Ascending aorta (tissue), 2 donors: ENCODE data around the gene SLC49A3. TPM values are rescaled to one million over a fixed set of nuclear protein-coding genes. Genes with fewer than 3 reads are reported as not detected.
"Not testable (repeated sequence)": the region's sequence is repeated elsewhere in the genome, so short reads cannot be mapped to it uniquely, and the experiment has no call there.

Source experiments
- DNase-seq, 2 donors: peaks; one replicate each; pipeline ENCODE4 v3.0.0-alpha.2; 2019; ENCODE audit warnings: low spot score in 2 of 2
- H3K27ac ChIP-seq, 2 donors: fragments of 200-600 bp; sonication (generic); one replicate each; pipeline ENCODE4 v1.5.1; 2016 to 2017; ENCODE audit warnings: mild to moderate bottlenecking in 1 of 2
- H3K27me3 ChIP-seq: fragments of 200-600 bp; sonication (generic); one replicate; pipeline ENCODE4 v1.5.1; 2017
- H3K36me3 ChIP-seq, 2 donors: fragments of 200-600 bp; sonication (generic); one replicate each; pipeline ENCODE4 v1.5.1; 2016
- H3K4me1 ChIP-seq, 2 donors: fragments of 200-600 bp; sonication (generic); one replicate each; pipeline ENCODE4 v1.5.1; 2016 to 2017; ENCODE audit warnings: mild to moderate bottlenecking in 1 of 2
- H3K4me3 ChIP-seq, 2 donors: fragments of 200-600 bp; sonication (generic); one replicate each; pipeline ENCODE4 v1.5.1; 2016 to 2017; ENCODE audit warnings: mild to moderate bottlenecking in 1 of 2
- H3K9me3 ChIP-seq, 2 donors: fragments of 200-600 bp; sonication (generic); one replicate each; pipeline ENCODE4 v1.5.1; 2016
- intact Hi-C: fragments of 100-400 bp; cut with DNase I; formaldehyde crosslinking; loops from one replicate; pipeline ENCODE4 v1.15.1; 2023
- total RNA-seq: library from RNA; depleted of rRNA; stranded (reverse); fragments of >200 nt; gene quantifications from one replicate; pipeline ENCODE4 v1.1.0, GENCODE V29; 2016
- TF ChIP-seq, protein P1 (sequence below), 3 experiments: fragments of 200-600 bp in 2 of 3; fragments of 450-650 bp in 1 of 3; sonication (generic) in 2 of 3; IDR thresholded peaks; one replicate each; pipeline ENCODE4 v1.5.1; 2016 to 2019; ENCODE audit warnings: antibody characterized with exemption in 3 of 3, mild to moderate bottlenecking in 1 of 3, moderate library complexity in 1 of 3

Gene SLC49A3
- total RNA-seq, 1 donor from 2014 or later: 17.7 TPM

DNA sequence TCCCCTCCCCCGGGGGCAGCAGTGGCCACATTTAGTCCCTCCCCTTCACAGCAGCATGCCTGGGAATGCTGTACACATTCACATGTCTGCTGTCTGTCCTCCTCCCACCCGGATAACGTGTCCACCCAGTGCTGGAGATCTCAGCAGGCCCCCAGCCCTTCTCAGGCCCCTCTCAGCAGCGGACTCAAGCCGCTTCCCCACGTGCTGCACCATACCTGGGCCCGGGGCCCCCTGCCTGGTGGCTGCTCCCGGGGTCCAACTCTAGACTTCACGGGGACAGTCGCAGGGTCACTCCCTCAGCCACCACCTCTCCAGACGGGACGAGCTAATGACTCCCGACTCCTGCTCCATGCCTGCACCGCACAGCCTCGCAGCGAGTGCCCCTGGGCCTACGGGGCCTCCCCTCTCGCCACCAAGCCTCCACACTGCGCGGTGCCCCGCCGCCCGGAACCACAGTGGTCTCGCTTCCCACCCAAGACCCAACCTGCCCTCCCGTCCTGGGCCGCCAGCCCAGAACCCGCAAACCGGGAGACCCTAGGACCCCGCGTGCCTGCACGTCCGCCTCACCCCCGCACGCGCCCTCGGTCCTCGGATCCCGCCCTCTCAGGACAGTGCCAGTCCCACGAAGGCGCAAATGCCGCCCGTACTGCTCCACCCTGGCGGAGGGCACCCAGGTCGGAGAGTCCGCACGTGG, 15.4 kb upstream of the SLC49A3 start:
- Histone ChIP-seq H3K36me3 (no peaks in the 10 kb centered on the region), H3K27ac (no peak overlapping the region), H3K4me1 (peaks cover 6 to 13% of the 10 kb centered on the region in 2 donors), H3K9me3 (no peaks in the 10 kb centered on the region), H3K4me3 (no peak overlapping the region), H3K27me3 (no peaks in the 10 kb centered on the region)
- DNase-seq: peak in 1 of 2 donors; percentile 62
- TF ChIP-seq, protein P1, sequence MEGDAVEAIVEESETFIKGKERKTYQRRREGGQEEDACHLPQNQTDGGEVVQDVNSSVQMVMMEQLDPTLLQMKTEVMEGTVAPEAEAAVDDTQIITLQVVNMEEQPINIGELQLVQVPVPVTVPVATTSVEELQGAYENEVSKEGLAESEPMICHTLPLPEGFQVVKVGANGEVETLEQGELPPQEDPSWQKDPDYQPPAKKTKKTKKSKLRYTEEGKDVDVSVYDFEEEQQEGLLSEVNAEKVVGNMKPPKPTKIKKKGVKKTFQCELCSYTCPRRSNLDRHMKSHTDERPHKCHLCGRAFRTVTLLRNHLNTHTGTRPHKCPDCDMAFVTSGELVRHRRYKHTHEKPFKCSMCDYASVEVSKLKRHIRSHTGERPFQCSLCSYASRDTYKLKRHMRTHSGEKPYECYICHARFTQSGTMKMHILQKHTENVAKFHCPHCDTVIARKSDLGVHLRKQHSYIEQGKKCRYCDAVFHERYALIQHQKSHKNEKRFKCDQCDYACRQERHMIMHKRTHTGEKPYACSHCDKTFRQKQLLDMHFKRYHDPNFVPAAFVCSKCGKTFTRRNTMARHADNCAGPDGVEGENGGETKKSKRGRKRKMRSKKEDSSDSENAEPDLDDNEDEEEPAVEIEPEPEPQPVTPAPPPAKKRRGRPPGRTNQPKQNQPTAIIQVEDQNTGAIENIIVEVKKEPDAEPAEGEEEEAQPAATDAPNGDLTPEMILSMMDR (IDR thresholded peaks at IDR 0.05): no peak
- intact Hi-C loops: no loop called here

DNA sequence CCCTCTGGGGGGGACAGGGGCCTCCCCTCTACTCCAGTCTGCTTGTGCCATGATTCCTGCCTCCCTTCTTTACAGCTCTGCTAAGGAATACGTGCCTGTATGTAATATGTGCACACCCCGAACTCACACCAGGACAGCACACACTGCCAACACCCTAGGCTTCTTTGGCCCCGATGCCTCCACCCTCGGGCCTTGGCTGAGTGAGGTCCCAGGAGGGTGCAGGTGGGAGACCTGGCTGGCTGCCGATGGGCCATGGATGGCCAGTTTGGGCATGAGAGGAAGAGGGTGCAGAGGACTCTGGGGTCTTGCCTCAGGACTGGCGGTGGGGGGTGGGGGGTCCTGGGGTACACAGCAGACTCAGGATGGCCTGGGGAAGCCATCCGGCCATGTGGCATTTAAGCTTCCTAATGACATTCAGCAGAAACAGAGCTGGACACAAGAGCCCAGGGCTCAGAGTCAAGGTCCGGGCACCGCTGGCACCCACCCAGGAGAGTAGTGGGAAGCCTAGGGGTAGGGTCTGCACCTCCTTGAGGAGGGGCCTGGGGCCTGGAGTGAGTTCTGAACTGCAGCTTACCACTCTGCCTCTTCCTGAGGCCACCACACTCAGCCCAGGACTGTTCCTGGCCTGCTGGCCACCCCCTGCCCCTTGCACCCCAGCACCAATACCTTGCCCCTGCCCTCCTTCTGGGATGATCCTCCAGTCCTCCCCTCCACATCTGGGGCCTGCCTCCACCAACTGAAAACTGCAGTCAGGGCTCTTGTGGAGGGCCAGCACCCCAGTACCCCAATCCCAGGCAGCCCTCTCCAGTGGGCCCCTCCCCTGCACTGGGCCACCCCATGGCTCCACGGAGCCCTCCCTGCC, 14.6 kb upstream of the SLC49A3 start:
- Histone ChIP-seq H3K27ac (no peak overlapping the region), H3K4me1 (peaks cover 6 to 13% of the 10 kb centered on the region in 2 donors), H3K27me3 (no peaks in the 10 kb centered on the region), H3K36me3 (no peaks in the 10 kb centered on the region), H3K9me3 (no peaks in the 10 kb centered on the region), H3K4me3 (no peak overlapping the region)
- DNase-seq: peak in 1 of 2 donors; percentile 62
- TF ChIP-seq, protein P1 (IDR thresholded peaks at IDR 0.05): no peak
- intact Hi-C loops: no loop called here

DNA sequence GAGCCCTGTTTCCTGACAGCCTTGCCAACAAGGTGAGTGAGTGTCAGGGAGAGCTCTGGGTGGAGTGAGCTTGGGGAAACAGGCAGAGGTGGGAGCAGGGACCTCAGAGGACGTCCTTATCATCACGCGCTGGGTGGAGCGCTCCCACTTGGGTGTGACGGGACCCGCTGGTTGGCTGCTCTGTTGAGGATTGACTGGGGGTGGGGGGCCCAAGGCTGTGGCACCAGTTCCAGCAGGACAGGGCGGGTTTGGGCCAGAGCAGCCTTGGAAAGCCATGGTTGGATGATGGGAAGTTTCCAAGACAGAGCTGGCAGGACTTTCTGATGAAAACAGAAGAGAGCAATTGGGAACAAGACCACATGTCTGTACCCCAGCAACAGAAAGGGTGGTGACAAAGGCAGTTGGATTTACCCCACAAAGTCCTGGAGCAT, 13.7 kb upstream of the SLC49A3 start:
- no peak overlapping the region for H3K4me3 ChIP-seq
- H3K36me3 ChIP-seq: no peaks in the 10 kb centered on the region
- peaks cover 6 to 7% of the 10 kb centered on the region in 2 donors for H3K4me1 ChIP-seq
- peak in 1 of 2 donors; percentile 62 for DNase-seq
- TF ChIP-seq, protein P1 (IDR thresholded peaks at IDR 0.05): no peak
- intact Hi-C loops: no loop called here
- no peak overlapping the region for H3K27ac ChIP-seq
- H3K27me3 ChIP-seq: no peaks in the 10 kb centered on the region
- H3K9me3 ChIP-seq: no peaks in the 10 kb centered on the region

DNA sequence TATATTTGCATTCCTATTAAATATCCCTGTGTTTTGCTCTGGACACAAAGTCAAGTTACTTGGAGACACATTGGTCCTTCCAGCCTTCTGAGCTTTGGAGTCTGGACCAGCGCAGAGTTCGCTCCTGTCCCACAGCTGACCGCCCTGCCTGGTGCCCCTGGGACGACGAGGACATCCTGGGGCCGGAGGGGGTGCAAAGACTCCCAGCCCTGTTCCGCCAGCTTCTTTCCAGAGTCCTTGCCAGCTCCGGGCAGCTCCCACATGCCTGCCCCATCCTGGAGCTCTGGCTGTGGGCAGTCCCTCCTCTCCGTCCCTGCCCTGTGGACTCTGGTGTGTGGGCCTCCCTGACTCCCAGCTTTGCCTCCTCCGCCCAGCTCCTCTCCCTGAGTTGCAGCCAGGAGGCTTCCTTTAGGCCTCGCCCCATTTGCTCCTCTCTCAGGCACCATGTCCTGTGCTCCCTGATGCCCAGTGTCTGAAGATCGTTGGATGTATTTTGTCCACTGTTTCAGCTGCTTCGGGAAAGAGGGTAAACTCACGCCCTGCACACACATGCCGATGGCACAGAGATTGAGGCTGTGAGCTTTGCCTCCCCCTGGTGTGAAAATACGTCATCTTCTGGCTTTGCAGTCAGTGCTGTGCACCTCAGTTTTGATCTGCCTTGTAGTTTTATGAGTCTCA, 11.8 kb upstream of the SLC49A3 start:
- no peak for DNase-seq
- TF ChIP-seq, protein P1 (IDR thresholded peaks at IDR 0.05): no peak
- Histone ChIP-seq H3K4me3 (no peak overlapping the region), H3K36me3 (no peaks in the 10 kb centered on the region), H3K9me3 (no peaks in the 10 kb centered on the region), H3K27ac (no peak overlapping the region), H3K4me1 (no peaks in the 10 kb centered on the region), H3K27me3 (no peaks in the 10 kb centered on the region)
- intact Hi-C loops: no loop called here

DNA sequence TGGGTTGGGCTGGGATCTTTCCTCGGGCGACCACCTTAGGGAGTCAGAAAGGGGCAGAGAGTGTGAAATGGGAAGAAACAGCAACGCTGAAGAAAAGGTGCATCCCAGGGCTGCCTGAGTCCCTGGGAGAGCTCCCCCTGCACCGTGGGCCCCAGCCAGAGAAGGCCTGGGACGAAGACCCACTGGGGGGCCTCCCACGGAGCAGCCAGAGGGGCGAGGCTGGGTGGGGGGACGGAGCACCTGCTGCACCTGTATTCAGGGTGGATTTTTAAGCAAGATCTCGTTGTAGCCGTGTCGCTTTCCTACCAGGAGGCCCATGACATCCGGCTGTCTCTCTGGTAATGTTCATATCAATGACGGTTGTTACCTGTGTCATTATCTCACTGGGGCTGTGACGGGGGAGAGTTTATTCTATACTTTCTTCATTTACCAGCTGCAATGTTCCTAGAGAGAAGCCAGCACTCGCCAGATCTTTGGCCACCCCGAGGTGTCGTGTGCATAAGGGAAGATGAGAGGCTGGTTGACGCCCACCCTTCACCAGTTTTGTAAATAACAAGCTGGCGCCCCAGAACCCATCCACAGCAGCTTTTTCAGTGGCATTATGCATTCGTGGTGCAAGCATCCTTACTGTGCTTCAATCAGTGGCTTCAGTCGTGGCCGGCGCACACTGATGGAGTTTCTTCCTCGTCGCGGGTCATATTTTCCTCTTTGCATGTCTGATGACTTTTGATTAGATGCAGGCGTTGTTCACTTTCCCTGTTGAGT, 11.0 kb upstream of the SLC49A3 start:
- intact Hi-C loops: no loop called here
- DNase-seq: no peak
- TF ChIP-seq, protein P1 (IDR thresholded peaks at IDR 0.05): no peak
- H3K27ac ChIP-seq: no peak overlapping the region
- H3K4me3 ChIP-seq: no peak overlapping the region
- no peaks in the 10 kb centered on the region for H3K4me1 ChIP-seq
- no peaks in the 10 kb centered on the region for H3K36me3 ChIP-seq
- H3K27me3 ChIP-seq: no peaks in the 10 kb centered on the region
- H3K9me3 ChIP-seq: no peaks in the 10 kb centered on the region

DNA sequence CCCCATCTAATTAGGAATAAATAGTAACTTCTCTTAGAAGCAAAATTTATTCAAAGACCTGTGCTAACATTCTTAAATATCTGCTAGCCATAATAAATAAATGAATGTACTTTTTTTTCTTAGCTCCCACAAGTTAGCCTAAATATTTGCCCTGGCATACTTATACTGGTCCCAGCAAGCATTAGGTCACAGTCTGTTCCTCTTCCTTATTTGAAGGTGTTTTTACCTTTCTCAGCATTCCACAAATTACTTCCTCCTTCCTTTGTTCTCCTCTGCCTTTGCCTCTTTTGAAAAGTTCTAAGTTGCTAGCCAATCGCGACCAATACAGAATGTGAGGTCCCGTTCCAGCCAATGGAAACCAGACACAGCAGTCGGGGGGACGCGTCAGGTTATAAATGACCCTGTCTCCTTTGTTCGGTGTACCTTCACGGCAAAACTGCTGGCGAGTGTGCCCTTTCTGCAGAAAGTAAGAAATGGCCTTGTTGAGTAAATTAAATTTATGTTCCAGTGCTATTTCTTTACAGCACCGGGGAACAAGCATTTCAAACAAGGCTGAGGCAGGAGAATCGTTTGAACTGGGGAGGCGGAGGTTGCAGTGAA, 5.5 kb upstream of the SLC49A3 start:
- not testable (repeated sequence) for H3K27ac ChIP-seq

More for the DNA sequence above, 5.5 kb upstream of the SLC49A3 start:
- H3K36me3 ChIP-seq, H3K4me1 ChIP-seq, H3K4me3 ChIP-seq, DNase-seq, H3K27me3 ChIP-seq, intact Hi-C loops, H3K9me3 ChIP-seq: not testable (repeated sequence)
